ENCODE measurements around the gene ZFP69. TPM values are rescaled to one million over a fixed set of nuclear protein-coding genes. Genes with fewer than 3 reads are reported as not detected.

Gene ZFP69
- total RNA-seq, 1 donor from 2014 or later, result 2.4 TPM

DNA sequence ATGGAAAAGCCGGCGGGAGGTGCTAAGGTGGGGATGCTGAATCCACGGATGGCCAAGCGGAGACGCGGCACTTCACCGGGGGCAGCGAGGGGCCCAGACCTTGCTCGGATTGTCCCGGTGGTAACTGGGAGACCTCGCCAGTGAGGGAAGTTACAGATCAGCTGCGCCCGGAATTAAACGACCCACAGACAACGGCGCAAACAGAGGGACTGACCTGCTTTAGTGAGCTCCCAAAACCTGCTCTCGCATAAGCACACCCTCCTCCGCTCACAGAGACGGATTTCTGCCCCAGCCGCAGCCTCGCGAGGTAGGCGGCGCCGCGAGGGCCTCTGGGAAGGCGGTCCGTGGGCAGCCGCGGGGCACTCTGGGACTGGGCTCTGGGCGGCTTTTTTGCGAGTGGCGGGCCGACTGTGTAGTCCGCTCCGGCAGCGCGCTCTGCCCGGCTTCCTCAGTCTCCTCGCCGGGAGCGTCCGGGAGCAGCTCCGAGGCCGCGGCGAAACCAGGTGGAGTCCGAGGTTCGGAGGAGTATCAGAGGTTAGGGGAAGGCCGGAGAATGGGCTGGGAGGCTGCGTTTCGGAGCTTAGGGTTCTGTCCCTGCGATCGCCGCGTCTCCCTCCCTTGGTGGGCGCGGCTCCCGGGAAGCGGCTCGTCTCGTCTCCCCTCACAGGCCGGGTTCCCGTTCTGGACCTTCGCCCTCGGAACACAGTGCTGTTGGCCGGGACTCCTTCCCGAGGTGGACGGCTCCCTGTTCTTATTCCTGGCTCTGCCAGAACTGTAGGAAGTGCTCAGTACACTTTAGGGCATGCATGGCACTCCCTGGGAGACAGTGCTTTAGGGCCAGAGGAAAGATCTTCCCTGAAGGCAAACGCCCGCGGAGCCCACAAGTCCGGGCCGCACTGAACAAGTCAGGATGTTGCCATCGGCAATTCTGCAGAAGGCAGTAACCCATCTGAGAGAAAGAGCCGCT is 31.6 kb downstream of the ZFP69 start, which contains the start of gene EXO5:
Gene EXO5, plus strand, starts transcription at position 393 of the 967 bp plus-strand sequence. CDS start 5,778 bp downstream, outside the sequence.
- peak; percentile 94 for ATAC-seq

DNA sequence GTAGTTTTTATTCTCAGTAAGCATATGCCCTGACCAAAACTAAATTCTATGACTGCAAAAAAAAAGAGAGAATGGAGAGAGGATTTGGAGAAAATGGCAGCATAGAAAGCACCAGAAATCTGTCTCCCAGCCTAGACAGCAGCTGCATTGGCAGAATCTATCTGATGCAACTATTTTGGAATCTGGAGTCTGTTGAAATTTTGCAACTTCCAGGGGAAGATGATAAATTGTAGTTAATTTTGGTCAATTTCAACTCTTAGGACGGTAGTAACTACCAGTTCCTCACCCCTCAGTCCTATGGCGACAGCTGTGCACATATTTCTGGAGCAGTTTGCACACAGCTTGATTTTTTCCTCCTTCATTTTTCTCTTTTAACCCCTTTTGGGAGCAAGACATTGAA is 42.4 kb downstream of the ZFP69 start:
- no peak for ATAC-seq

GRCh38 chr1:40530735-40531380 is 53.8 kb downstream of the ZFP69 start:
- ATAC-seq, result no peak

GRCh38 chr1:40531381-40532061 is 54.4 kb downstream of the ZFP69 start, which contains the start of gene ZNF684:
Gene ZNF684, plus strand, starts transcription at chr1:40531637. Its CDS starts 1,530 bp downstream, at chr1:40533167.
- peak; percentile 99 for ATAC-seq

DNA sequence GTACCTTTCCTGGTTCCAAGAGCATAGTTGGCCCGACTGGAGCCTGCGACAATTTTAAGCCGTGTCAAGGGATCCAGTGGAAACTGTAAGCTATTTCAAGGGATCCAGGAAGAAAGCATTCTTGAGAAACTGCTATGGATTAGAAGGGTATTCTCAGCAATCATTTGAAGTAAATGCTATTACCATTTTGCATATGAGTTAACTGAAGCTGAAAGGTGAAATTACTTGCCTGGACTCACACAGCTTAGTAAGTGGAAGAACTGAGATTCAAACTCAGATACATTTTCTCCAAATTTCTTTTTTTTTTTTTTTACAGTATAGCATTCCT is 54.9 kb downstream of the ZFP69 start:
- ATAC-seq, result no peak

GRCh38 chr1:40532844-40533424 is 55.8 kb downstream of the ZFP69 start:
- peak; percentile 24 for ATAC-seq

DNA sequence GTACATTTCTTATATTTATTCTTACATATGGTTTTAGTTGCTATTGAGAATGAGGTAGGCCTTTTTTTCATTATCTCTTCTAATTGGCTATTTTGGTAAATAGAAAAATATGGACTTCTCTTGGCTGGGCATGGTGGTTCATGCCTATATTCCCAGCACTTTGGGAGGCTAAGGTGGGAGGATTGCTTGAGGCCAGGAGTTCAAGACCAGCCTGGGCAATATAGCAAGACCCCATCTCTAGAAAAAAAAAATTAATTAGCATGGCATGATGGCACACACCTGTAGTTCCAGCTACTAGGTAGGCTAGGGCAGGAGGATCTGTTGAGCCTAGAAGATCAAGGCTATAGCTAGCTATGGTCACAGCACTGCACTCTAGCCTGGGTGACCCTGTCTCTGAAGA is 57.5 kb downstream of the ZFP69 start:
- no peak for ATAC-seq

GRCh38 chr1:40535732-40536131 is 58.6 kb downstream of the ZFP69 start:
- ATAC-seq, result no peak

DNA sequence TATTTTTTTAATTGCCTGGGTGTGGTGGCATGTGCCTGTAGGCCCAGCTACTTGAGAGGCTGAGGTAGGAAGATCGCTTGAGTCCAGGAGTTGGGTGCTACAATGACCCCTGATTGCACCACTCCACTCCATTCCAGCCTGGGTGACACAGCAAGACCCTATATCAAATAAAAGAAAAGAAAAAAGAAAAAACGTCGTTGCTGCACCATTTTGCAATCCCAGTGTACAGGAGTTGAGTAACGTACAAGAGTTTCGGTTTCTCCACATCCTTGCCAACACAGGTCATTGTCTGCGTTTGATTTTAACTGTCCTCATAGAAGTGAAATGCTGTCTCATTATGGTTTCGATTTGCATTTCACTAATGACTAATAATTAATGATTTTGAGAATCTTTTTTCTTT is 62.2 kb downstream of the ZFP69 start:
- no peak for ATAC-seq

Other genes starting within 250 kb of the ZFP69 start
- not detected for gene TMCO2, start 229.4 kb upstream of the ZFP69 start, total RNA-seq
- 25.8 TPM for gene ZMPSTE24, start 219.1 kb upstream of the ZFP69 start, total RNA-seq
- 0.64 TPM for gene COL9A2, start 160.0 kb upstream of the ZFP69 start, total RNA-seq
- gene SMAP2, start 103.6 kb upstream of the ZFP69 start, total RNA-seq, result 17.9 TPM
- 1.6 TPM for gene ZFP69B, start 26.8 kb upstream of the ZFP69 start, total RNA-seq
- 3.0 TPM for gene EXO5, start 31.5 kb downstream of the ZFP69 start, total RNA-seq
- 1.8 TPM for gene ZNF684, start 54.3 kb downstream of the ZFP69 start, total RNA-seq
- gene RIMS3, start 188.4 kb downstream of the ZFP69 start, total RNA-seq, result 2.2 TPM
- 40.8 TPM for gene NFYC, start 214.4 kb downstream of the ZFP69 start, total RNA-seq